C1 segment of cervical spinal cord (tissue), 14 donors: Measurements from ENCODE around the gene BNIPL.
A peak's percentile ranks its signal among the peaks of the same experiment; 100 is the strongest.

Experiments
- DNase-seq, 14 donors: peaks; one replicate each; lab custom pipeline; 2025; lab: John Stamatoyannopoulos, UW

The BNIPL gene

DNA sequence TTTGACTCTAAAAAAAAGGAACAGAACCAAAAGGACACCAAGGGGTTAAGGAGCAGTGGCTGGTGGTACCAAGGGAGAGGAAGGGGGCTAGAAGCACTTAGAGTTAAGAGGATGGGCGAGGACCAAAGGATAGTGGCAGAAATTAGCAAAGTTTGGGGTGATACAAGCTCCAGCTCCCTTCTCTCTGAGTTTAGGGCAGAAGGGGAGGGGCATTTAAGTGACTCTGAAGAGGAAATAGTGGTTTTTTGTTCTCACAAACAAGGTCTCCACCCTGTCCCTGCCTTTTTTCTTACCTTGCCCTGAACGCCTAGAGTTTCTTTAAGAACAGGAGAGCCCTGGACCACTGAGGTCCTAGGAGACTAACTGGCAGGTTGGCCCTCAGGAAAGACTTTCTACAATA is 19.8 kb downstream of the BNIPL start:
- no peak for DNase-seq

DNA sequence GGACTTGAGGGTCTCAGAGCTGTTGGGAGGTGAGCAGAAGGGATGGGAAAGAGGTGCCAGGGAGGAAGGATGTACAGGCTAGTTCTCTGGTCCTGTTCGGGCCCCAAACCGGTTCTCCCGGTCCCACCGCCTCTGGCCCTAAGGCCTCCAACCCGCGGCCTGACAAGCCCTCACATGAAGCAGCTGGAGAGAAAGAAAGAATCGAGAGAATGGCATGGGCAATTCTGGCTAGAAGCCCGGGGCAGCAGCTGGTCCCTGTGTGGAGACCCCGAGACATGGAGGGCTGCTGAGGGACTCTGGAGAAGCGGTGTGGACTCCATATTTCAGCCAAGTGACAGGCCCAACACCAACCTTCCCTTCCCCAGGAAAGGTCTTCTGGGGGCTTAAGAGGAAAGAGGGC is 22.3 kb downstream of the BNIPL start:
- peak in 10 of 14 donors; percentile 15 to 66 (median 44) for DNase-seq

DNA sequence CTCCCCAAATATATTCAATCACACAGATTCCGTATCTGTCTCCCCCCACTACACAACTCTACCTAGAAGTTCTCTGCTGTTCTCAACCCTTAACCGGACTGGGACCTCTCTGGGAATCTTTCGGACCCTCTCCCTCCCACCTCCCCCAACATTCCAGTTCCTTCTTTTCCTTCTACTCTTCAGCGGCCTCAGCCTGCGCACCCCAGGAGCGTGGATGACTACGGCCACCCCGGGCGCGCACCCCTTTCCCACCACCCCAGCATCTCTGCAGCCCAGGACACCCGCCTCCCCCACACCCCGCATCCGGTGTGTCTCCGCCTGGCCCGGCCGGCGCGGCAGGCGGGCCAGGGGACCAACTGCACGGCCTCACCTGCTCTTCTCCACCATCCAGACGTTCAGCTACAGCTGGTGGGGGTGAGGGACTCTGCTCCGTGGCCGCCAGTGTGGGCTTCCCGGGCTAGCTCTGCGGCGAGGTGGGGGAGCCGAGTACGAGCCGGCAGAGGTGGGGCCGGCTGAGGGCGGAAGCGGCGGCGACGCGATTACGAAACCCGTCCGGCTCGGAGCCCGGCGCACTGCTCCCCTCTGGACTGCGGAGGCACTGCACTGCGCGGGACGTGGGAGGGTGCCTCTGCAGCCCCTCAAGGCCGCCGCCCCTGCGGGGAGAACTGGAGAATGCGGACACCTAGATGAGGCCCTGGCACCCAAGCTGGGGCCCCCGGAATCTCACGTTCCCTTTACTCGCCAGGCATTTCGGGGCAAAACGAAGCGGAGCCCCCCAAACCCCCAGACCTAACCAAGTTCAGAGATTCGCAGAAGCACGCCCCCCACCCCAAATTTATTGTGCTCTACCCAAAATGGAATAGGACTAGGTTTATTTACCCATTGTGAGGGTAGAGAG is 23.0 kb downstream of the BNIPL start, which contains the start of gene CDC42SE1:
CDC42SE1 (minus strand) TSS at position 514 of the 898 bp plus-strand sequence. CDS start 3,892 bp downstream, outside the sequence.
- DNase-seq = peak; percentile 10 to 87 (median 68)

DNA sequence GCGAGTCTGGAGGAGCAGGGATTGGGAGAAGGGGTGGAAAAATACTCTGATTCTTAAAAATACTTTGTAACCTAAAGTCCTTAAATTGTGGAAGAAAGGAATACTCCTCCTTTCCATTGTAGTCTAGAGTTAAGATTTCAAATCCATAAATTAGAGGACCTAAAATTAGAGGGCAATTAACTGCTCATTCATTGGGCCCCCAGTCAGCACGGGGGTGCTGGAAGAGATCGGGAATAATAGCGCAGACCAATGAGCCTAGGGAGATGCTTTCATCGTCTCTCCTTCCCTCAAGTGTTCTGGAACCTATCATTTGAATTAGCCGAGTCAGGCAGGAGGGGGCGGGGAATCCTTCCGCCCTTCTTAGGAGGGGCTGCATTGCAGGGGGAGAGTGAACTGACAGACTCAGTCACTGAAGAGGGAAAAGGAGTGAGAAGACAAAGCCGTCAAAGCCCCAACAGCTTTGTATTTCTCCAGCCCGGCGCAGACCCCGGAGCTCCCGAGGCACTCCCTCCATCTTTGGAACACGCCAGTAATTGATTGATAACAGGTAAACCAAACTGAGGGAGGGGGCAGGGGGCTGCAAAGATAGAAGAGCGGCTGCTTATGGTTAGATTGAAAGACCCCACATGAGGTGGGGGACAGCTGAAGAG is 23.7 kb downstream of the BNIPL start, which contains the start of gene MLLT11:
MLLT11 (plus strand) TSS at position 391 of the 650 bp plus-strand sequence. CDS start 6,828 bp downstream, outside the sequence.
- peak in 12 of 14 donors; percentile 20 to 87 (median 42) for DNase-seq

DNA sequence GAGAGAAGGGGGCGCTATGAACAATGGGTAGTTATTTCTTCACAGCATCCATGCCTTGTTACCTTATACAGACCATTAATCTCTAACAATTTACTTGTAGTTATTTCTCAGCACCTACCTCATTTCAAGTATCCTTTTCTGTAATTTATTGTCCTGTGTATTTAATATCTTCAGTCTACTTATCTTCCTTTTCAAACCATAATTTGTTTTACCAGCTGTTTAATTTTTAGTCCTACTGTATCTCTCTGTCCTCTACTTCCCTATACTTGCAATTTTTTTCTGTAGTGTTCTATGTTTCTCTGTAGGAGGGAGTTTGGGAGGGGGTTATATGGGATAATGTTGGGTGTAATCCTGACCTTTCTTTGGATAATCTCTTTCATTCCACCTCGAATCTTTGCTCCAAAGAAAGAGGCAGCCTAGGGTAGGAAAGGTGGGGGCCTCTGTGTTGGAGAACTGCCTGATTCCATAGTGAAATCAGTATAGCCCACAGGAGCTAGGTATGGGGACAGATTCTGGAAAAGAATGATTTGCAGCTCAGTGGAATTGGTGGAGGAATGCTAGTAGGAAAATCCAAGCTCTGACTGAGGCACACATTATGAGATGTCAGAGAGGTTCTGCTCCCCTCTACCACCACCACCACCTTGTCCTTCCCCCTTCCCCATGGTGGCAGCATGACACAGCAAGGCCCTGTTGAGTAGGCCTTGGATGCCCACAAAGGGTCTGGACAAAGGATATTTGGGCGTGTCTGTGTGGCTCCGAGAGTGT is 24.5 kb downstream of the BNIPL start:
- DNase-seq = peak in 1 of 14 donors; percentile 67

DNA sequence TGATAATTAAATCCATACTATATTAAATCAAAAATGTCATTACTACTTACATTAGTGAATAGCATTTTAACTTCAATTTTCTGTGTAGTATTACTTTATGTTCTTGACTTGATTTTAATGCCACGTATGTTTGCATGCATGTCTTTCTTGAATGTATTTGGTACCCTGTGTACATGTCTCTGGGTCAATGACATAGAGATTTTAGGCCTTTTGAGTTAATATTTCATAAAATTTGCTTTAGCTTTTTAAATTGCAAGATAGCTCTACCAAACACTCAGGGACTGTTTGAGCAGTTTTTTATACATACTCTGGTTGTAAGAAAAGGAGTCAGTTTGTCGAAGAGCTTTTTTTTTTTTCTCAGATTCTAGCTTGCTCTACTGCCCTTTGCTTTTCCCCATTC is 25.3 kb downstream of the BNIPL start:
- peak in 1 of 14 donors; percentile 33 for DNase-seq

DNA sequence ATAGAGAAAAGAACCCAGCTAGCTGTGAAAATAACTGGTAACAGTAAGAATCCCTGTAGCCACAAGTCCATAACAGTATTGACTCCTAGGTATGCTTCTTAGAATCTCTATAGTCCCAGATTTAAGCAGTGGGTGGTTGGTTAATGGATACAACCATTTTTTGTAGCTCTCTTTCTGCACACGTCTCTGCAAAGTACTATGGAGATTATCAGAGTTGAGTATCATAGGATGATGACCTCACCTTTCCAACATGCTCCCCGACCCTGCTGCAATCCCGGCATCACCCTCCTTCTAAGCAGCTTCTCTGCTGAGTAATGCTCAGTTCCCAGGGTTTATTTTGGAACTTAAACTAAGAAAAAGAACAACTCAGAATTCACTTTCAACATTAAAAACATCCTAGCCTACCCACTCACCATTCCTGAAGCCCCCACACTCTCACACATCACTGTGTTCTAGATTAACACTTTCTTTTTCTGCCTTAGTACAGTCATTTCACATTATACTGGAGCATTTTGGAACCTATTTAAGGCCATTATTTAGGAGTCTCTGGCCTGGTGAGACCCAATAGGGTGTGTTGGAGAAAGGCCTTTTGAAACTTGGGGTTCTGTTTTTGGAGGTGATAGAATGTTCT is 26.5 kb downstream of the BNIPL start:
- peak in 1 of 14 donors; percentile 10 for DNase-seq

DNA sequence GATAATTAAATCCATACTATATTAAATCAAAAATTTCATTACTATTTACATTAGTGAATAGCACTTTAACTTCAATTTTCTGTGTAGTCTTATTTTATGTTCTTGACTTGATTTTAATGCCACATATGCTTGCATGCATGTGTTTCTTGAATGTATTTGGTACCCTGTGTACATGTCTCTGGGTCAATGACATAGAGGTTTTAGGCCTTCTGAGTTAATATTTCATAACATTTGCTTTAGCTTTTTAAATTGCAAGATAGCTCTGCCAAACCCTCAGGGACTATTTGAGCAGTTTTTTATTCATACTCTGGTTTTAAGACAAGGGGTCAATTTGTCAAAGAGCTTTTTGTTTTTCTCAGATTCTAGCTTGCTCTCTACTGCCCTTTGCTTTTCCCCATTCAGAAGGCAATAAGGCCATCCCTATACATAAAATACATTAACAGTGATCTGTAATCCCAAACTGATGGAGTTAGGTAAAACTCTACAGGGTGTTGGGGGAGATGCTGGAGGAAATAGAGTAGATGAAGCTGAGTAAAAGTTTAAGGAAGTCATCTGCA is 28.8 kb downstream of the BNIPL start:
- DNase-seq = no peak

DNA sequence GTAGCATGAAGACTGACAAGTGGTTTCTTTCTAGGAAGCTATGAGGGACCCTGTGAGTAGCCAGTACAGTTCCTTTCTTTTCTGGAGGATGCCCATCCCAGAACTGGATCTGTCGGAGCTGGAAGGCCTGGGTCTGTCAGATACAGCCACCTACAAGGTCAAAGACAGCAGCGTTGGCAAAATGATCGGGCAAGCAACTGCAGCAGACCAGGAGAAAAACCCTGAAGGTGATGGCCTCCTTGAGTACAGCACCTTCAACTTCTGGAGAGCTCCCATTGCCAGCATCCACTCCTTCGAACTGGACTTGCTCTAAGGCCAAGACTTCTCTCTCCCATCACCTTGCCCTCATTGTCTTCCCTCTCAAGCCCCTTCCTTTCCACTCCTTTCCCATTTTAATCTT is 30.8 kb downstream of the BNIPL start:
- DNase-seq = no peak

DNA sequence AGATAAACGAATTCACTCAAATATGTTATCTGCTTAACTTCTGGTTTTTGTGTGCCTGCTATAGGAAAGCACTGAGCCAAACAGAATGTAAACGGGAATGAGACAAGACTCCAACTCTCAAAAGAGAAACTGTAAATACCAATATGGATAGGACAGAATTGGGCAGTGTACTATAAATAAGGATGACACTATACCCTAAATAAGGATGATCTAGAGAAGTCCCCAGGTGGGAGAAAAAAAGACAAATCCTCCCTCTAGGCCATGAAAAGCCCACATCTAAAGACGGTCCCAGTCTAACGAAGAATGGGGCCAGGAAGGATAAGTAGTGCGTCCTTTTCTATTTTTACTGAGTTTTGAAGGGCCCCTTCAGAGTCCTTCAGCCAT is 32.7 kb downstream of the BNIPL start:
- DNase-seq = no peak

DNA sequence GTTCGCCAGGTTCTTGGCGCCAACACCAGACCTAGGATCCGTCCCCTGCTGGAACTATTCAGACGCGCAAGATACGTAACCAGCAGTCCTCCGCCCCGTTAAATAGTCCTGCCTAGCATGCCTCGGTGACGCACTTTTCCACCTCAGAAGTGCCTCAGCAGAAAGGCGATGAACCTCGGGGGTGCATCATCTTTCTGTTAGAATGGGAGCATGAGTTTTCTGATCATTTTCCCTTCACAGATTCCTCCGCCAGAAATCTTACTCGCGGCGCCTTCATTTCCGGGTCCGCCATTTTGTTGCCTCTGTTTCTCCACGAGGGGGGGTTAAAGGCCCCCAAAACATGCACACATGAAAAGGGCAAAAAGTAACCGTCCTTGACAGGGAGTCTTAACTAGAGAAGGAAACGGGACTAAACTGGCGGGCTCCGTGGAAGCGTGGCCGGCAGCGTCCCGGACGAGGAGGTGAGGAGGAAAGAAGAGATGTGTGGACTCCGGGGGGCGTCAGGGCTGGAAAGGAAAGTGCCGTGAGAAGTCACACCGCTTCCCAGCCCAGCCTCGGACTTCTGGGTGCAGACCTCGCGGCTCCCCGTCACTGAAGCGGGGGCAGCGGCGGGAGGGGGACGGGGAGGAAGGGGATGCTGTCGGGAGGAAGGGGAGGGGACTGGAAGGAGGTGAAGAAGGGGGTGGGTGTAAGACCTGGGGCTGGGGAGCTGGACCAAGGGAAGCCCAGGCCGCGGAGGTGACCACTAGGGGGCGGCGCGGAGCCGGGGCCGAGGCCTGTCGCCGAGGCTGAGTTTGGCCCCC is 34.3 kb downstream of the BNIPL start, which contains the start of gene GABPB2:
GABPB2 (plus strand) TSS at position 288 of the 803 bp plus-strand sequence. CDS start 17,429 bp downstream, outside the sequence.
- peak; percentile 46 to 95 (median 88) for DNase-seq

DNA sequence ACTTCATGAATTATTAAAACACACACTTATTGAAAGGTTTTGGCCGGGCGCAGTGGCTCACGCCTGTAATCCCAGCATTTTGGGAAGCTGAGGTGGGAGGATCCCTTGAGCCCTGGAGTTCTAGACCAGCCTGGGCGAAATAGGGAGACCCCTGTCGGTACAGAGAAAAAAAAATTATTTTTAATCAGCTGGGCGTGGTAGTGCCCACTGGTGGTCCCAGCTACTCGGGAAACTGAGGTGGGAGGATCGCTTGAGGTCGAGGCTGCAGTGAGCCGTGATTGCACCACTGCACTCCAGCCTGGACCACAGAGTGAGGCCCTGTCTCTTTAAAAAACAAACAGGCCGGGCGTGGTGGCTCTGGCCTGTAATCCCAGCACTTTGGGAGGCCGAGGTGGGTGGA is 35.8 kb downstream of the BNIPL start:
- DNase-seq = no peak

DNA sequence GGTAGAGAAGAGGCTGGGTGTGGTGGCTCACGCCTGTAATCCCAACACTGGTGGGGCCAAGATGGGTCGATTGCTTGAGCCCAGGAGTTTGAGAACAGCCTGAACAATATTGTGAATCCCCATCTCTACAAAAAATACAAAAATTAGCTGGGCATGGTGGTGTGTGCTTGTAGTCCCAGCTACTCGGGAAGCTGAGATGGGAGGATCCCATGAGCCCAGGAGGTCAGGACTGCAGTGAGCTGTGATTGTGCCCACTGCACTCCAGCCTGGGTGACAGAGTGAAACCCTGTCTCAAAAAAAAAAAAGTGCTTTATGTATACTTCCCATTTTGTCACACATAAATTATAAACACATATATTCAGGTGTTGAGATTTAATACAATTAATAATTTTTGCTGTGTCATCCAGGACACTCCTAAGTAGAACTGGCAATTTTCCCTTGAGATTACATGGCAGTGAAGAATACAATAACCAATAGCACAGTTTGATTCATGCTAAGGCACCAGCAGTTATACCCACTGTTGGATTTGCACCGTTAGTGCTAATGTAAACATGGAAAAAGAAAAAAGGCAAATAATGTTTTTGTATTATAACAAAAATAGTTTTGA is 49.7 kb downstream of the BNIPL start:
- DNase-seq = no peak
